ENCODE measurements around the gene PRKD2. TPM values are rescaled to one million over a fixed set of nuclear protein-coding genes. Genes with fewer than 3 reads are reported as not detected.

Gene PRKD2
- total and polyA plus RNA-seq, 2 experiments from 2014 or later: 53.8 to 68.0 TPM

DNA sequence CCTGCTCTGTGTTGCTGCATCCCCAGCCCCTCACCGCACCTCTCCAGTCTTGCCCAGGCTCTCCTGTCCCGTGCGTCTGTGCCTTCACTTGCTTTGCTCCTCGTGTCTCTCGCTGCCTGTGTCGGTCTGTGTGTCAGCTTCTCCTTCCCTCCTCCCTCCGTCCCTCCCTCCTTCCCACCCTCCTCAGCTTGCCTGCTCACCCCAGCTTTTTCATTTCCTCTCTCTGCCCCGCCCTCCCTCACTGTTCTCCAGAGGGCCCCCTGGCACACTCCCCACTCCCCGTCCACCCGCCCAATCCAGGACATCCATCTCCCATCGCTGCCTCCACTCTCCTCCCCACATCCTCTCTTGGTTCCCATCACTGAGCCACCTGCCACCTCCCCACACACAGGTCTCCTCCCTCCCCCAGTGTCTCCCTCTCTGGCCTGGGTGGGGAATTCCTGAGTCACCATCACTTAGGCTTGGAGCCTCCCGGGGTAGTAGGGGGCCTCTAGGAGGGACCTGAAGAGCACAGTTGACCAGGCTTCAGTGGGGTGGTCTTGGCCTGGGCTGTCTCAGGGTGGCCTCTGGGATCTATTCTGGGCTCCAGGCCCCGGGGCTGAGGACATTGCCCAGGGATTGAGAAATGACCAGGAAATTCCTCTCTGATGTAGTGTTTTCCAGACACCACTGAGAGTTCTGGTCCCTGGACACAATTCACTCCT, 91.8 kb downstream of the PRKD2 start, which contains the start of gene PTGIR:
Gene PTGIR, minus strand, starts transcription at position 132 of the 704 bp plus-strand sequence. CDS start 864 bp downstream, outside the sequence.
- no peak within 1 kb of the TSS for H3K4me3 ChIP-seq
- H3K9me2 ChIP-seq (ENCODE audit: insufficient read depth): no peaks in the 10 kb centered on the region
- no peaks in the 10 kb centered on the region for H3K79me2 ChIP-seq (replicated peaks; ENCODE audit: insufficient read depth)
- no peaks in the 10 kb centered on the region; the same call in 2 of the 3 replicates for H3K36me3 Mint-ChIP-seq (ENCODE audit: low read depth)
- peak; percentile 40 for DNase-seq (ENCODE audit: low spot score)
- peak; percentile 43 for ATAC-seq
- H3K27me3 Mint-ChIP-seq (ENCODE audit: insufficient read depth, low read depth, poor library complexity): peaks cover 13% of the 10 kb centered on the region
- no peaks in the 10 kb centered on the region for H3F3A ChIP-seq (replicated peaks; ENCODE audit: low read depth)
- no peak within 1 kb of the TSS for H3K4me3 Mint-ChIP-seq
- TF ChIP-seq EZH2 (IDR thresholded peaks at IDR 0.05; ENCODE audit: low read depth, unreplicated experiment) (no peak), STAT1 (IDR thresholded peaks at IDR 0.05; ENCODE audit: unreplicated experiment) (no peak), ETS1 (IDR thresholded peaks at IDR 0.05) (no peak), REST (IDR thresholded peaks at IDR 0.05; ENCODE audit: unreplicated experiment) (no peak), NANOG (IDR thresholded peaks at IDR 0.05; ENCODE audit: borderline replicate concordance) (no peak), JUNB (IDR thresholded peaks at IDR 0.05; ENCODE audit: unreplicated experiment) (no peak), ZNF114 (CRISPR knock-in tag; IDR thresholded peaks at IDR 0.05) (no peak), EZH2phosphoT487 (IDR thresholded peaks at IDR 0.05; ENCODE audit: unreplicated experiment) (no peak), ZNF331 (CRISPR knock-in tag; IDR thresholded peaks at IDR 0.05; ENCODE audit: low read depth) (no peak), POLR2AphosphoS5 (IDR thresholded peaks at IDR 0.05; ENCODE audit: low read depth) (no peak)
- TF ChIP-seq, protein P1, sequence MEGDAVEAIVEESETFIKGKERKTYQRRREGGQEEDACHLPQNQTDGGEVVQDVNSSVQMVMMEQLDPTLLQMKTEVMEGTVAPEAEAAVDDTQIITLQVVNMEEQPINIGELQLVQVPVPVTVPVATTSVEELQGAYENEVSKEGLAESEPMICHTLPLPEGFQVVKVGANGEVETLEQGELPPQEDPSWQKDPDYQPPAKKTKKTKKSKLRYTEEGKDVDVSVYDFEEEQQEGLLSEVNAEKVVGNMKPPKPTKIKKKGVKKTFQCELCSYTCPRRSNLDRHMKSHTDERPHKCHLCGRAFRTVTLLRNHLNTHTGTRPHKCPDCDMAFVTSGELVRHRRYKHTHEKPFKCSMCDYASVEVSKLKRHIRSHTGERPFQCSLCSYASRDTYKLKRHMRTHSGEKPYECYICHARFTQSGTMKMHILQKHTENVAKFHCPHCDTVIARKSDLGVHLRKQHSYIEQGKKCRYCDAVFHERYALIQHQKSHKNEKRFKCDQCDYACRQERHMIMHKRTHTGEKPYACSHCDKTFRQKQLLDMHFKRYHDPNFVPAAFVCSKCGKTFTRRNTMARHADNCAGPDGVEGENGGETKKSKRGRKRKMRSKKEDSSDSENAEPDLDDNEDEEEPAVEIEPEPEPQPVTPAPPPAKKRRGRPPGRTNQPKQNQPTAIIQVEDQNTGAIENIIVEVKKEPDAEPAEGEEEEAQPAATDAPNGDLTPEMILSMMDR (conservative IDR thresholded peaks at IDR 0.05; ENCODE audit: low read depth in 2 of 2): no peak
- TF ChIP-seq, protein P2, sequence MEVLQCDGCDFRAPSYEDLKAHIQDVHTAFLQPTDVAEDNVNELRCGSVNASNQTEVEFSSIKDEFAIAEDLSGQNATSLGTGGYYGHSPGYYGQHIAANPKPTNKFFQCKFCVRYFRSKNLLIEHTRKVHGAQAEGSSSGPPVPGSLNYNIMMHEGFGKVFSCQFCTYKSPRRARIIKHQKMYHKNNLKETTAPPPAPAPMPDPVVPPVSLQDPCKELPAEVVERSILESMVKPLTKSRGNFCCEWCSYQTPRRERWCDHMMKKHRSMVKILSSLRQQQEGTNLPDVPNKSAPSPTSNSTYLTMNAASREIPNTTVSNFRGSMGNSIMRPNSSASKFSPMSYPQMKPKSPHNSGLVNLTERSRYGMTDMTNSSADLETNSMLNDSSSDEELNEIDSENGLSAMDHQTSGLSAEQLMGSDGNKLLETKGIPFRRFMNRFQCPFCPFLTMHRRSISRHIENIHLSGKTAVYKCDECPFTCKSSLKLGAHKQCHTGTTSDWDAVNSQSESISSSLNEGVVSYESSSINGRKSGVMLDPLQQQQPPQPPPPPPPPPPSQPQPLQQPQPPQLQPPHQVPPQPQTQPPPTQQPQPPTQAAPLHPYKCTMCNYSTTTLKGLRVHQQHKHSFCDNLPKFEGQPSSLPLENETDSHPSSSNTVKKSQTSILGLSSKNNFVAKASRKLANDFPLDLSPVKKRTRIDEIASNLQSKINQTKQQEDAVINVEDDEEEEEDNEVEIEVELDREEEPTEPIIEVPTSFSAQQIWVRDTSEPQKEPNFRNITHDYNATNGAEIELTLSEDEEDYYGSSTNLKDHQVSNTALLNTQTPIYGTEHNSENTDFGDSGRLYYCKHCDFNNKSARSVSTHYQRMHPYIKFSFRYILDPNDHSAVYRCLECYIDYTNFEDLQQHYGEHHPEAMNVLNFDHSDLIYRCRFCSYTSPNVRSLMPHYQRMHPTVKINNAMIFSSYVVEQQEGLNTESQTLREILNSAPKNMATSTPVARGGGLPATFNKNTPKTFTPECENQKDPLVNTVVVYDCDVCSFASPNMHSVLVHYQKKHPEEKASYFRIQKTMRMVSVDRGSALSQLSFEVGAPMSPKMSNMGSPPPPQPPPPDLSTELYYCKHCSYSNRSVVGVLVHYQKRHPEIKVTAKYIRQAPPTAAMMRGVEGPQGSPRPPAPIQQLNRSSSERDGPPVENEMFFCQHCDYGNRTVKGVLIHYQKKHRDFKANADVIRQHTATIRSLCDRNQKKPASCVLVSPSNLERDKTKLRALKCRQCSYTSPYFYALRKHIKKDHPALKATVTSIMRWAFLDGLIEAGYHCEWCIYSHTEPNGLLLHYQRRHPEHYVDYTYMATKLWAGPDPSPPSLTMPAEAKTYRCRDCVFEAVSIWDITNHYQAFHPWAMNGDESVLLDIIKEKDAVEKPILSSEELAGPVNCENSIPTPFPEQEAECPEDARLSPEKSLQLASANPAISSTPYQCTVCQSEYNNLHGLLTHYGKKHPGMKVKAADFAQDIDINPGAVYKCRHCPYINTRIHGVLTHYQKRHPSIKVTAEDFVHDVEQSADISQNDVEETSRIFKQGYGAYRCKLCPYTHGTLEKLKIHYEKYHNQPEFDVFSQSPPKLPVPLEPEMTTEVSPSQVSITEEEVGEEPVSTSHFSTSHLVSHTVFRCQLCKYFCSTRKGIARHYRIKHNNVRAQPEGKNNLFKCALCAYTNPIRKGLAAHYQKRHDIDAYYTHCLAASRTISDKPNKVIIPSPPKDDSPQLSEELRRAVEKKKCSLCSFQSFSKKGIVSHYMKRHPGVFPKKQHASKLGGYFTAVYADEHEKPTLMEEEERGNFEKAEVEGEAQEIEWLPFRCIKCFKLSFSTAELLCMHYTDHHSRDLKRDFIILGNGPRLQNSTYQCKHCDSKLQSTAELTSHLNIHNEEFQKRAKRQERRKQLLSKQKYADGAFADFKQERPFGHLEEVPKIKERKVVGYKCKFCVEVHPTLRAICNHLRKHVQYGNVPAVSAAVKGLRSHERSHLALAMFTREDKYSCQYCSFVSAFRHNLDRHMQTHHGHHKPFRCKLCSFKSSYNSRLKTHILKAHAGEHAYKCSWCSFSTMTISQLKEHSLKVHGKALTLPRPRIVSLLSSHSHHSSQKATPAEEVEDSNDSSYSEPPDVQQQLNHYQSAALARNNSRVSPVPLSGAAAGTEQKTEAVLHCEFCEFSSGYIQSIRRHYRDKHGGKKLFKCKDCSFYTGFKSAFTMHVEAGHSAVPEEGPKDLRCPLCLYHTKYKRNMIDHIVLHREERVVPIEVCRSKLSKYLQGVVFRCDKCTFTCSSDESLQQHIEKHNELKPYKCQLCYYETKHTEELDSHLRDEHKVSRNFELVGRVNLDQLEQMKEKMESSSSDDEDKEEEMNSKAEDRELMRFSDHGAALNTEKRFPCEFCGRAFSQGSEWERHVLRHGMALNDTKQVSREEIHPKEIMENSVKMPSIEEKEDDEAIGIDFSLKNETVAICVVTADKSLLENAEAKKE (CRISPR knock-in tag; IDR thresholded peaks at IDR 0.05): no peak
- no peaks in the 10 kb centered on the region for H3K4me1 ChIP-seq (ENCODE audit: insufficient read depth)
- no peaks in the 10 kb centered on the region for H4K20me1 ChIP-seq (replicated peaks; ENCODE audit: insufficient read depth)
- H3K4me2 ChIP-seq: no peak within 1 kb of the TSS
- no peak within 1 kb of the TSS for H3K27ac ChIP-seq (ENCODE audit: low read depth)
- H3K27ac Mint-ChIP-seq: no peak within 1 kb of the TSS
- H3K9me3 Mint-ChIP-seq: no peaks in the 10 kb centered on the region
- no peaks in the 10 kb centered on the region for H3K36me3 ChIP-seq (ENCODE audit: insufficient read depth)
- no peak within 1 kb of the TSS for H2AFZ ChIP-seq
- peaks cover 7% of the 10 kb centered on the region for H3K4me1 Mint-ChIP-seq
- H3K27me3 ChIP-seq (ENCODE audit: insufficient read depth): no peaks in the 10 kb centered on the region
